ENCODE data around the gene CLSTN2. TPM values are rescaled to one million over a fixed set of nuclear protein-coding genes. Genes with fewer than 3 reads are reported as not detected.

The CLSTN2 gene
- total RNA-seq, 1 experiment from 2014 or later: 0.02 TPM

DNA sequence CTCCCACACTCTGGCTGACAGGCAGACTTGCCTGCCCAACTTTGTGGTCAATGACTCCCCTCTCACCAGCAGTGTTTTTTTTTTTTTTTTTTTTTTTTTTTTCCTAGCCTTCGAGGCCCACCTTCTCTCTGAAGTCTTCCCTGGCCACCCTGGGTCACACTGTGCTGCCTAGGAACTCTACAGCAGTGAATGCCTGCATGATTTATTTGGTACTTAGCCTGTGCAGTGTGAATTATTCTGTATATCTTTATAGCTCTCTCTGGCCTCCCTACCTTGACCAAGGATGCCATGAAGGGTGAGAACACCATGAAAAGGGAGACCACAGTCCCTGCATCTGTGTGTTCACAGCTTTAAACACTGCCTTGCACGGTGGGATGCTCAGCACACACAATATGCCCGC lies 141.6 kb downstream of the CLSTN2 start:
- no peak for ATAC-seq
- ChIA-PET RAD21 (ENCODE audit: low non-redundant PET in 1 of 2, low total read pairs in 2 of 2, uncharacterized antibody in 2 of 2, unreplicated experiment in 2 of 2) (no interaction called here), CTCF (no interaction called here), POLR2A (no interaction called here)
- H3K36me3 ChIP-seq (ENCODE audit: control insufficient read depth in 1 of 2, insufficient read depth in 2 of 2, low read length in 2 of 2): no peaks in the 10 kb centered on the region
- no peaks in the 10 kb centered on the region for H3K9me3 ChIP-seq (ENCODE audit: control insufficient read depth in 1 of 2, insufficient read depth in 1 of 2, low read depth in 1 of 2, low read length in 2 of 2)
- no peak for TF ChIP-seq POLR2AphosphoS5 (IDR thresholded peaks at IDR 0.05; ENCODE audit: low read depth, low read length)
- no peak for TF ChIP-seq ZNF274 (IDR thresholded peaks at IDR 0.05; ENCODE audit: low read depth, low read length)
- TF ChIP-seq, protein P1, sequence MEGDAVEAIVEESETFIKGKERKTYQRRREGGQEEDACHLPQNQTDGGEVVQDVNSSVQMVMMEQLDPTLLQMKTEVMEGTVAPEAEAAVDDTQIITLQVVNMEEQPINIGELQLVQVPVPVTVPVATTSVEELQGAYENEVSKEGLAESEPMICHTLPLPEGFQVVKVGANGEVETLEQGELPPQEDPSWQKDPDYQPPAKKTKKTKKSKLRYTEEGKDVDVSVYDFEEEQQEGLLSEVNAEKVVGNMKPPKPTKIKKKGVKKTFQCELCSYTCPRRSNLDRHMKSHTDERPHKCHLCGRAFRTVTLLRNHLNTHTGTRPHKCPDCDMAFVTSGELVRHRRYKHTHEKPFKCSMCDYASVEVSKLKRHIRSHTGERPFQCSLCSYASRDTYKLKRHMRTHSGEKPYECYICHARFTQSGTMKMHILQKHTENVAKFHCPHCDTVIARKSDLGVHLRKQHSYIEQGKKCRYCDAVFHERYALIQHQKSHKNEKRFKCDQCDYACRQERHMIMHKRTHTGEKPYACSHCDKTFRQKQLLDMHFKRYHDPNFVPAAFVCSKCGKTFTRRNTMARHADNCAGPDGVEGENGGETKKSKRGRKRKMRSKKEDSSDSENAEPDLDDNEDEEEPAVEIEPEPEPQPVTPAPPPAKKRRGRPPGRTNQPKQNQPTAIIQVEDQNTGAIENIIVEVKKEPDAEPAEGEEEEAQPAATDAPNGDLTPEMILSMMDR (IDR thresholded peaks at IDR 0.05 in 2 of 3, conservative IDR thresholded peaks at IDR 0.05 in 1 of 3; ENCODE audit: borderline replicate concordance in 1 of 3, insufficient read depth in 1 of 3, low read depth in 2 of 3, low read length in 2 of 3): no peak
- TF ChIP-seq CEBPB (IDR thresholded peaks at IDR 0.05; ENCODE audit: low read depth): no peak
- no peak for TF ChIP-seq SRF (IDR thresholded peaks at IDR 0.05; ENCODE audit: low read depth)
- H3K9me2 ChIP-seq (ENCODE audit: insufficient read depth): no peaks in the 10 kb centered on the region
- H4K20me1 ChIP-seq (ENCODE audit: insufficient read depth): no peaks in the 10 kb centered on the region
- H2AFZ ChIP-seq (ENCODE audit: low read depth, low read length, poor library complexity, severe bottlenecking): no peak overlapping the region
- DNase-seq (ENCODE audit: low read depth, low spot score): no peak
- no TSS peak for BruUV-seq (replicated peaks)
- no peaks in the 10 kb centered on the region for H3K4me1 ChIP-seq (ENCODE audit: control insufficient read depth in 1 of 2, insufficient read depth in 2 of 2, low read length in 2 of 2)
- no peaks in the 10 kb centered on the region for H3K79me2 ChIP-seq (ENCODE audit: insufficient read depth, low read length)
- intact Hi-C loops (cut with micrococcal nuclease): no loop called here
- H3K4me3 ChIP-seq (replicated peaks in 1 of 2; ENCODE audit: low read depth in 1 of 2, low read length in 2 of 2): no peak overlapping the region
- peaks cover 39% of the 10 kb centered on the region for H3K27me3 ChIP-seq (ENCODE audit: insufficient read depth, low read length)
- no peak overlapping the region for H3K4me2 ChIP-seq (ENCODE audit: low read length)
- H3K27ac ChIP-seq (ENCODE audit: low read depth, low read length): no peak overlapping the region
- no peak overlapping the region for H3K9ac ChIP-seq (ENCODE audit: low read length)

DNA sequence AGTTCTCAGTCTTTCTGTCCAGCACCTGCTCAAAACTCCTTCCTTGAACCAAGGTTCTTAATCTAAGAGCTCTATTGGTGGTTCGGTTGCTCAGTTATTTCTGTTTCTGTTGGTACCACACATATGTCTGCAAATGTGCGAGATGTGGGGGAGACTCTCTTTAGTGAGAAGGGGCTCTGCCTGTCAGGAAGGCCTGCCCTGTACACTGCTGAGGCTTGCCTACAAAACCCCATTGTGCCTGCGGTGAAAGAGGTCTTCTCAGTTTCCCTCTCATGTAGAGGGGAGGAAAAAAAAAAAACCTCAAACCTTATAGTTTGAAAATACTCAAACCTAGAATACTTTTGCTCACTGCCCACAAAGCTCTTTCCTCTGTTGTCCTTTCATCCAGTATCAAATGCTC lies 142.4 kb downstream of the CLSTN2 start:
- no peaks in the 10 kb centered on the region for H3K36me3 ChIP-seq (ENCODE audit: control insufficient read depth in 1 of 2, insufficient read depth in 2 of 2, low read length in 2 of 2)
- peaks cover 40% of the 10 kb centered on the region for H3K27me3 ChIP-seq (ENCODE audit: insufficient read depth, low read length)
- no peaks in the 10 kb centered on the region for H3K79me2 ChIP-seq (ENCODE audit: insufficient read depth, low read length)
- H3K9me2 ChIP-seq (ENCODE audit: insufficient read depth): no peaks in the 10 kb centered on the region
- no peaks in the 10 kb centered on the region for H3K4me1 ChIP-seq (ENCODE audit: control insufficient read depth in 1 of 2, insufficient read depth in 2 of 2, low read length in 2 of 2)
- H3K4me2 ChIP-seq (ENCODE audit: low read length): no peak overlapping the region
- intact Hi-C loops (cut with micrococcal nuclease): no loop called here
- no peak overlapping the region for H2AFZ ChIP-seq (ENCODE audit: low read depth, low read length, poor library complexity, severe bottlenecking)
- BruUV-seq (replicated peaks): no TSS peak
- H3K4me3 ChIP-seq (replicated peaks in 1 of 2; ENCODE audit: low read depth in 1 of 2, low read length in 2 of 2): no peak overlapping the region
- no peak for ATAC-seq
- ChIA-PET RAD21 (ENCODE audit: low non-redundant PET in 1 of 2, low total read pairs in 2 of 2, uncharacterized antibody in 2 of 2, unreplicated experiment in 2 of 2) (no interaction called here), CTCF (no interaction called here), POLR2A (no interaction called here)
- DNase-seq (ENCODE audit: low read depth, low spot score): no peak
- H3K9ac ChIP-seq (ENCODE audit: low read length): no peak overlapping the region
- no peaks in the 10 kb centered on the region for H4K20me1 ChIP-seq (ENCODE audit: insufficient read depth)
- no peak overlapping the region for H3K27ac ChIP-seq (ENCODE audit: low read depth, low read length)
- H3K9me3 ChIP-seq (ENCODE audit: control insufficient read depth in 1 of 2, insufficient read depth in 1 of 2, low read depth in 1 of 2, low read length in 2 of 2): no peaks in the 10 kb centered on the region
- TF ChIP-seq EZH2 (IDR thresholded peaks at IDR 0.05) (no peak), FOSL1 (IDR thresholded peaks at IDR 0.05; ENCODE audit: low read depth) (no peak), ELF1 (IDR thresholded peaks at IDR 0.05; ENCODE audit: borderline replicate concordance, low read depth) (no peak), JUND (IDR thresholded peaks at IDR 0.05) (no peak), SIN3A (IDR thresholded peaks at IDR 0.05; ENCODE audit: low read depth) (no peak), RAD21 (IDR thresholded peaks at IDR 0.05; ENCODE audit: low read depth) (no peak)
- TF ChIP-seq, protein P2, sequence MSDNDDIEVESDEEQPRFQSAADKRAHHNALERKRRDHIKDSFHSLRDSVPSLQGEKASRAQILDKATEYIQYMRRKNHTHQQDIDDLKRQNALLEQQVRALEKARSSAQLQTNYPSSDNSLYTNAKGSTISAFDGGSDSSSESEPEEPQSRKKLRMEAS (IDR thresholded peaks at IDR 0.05): no peak
- TF ChIP-seq, protein P1 (IDR thresholded peaks at IDR 0.05 in 2 of 3, conservative IDR thresholded peaks at IDR 0.05 in 1 of 3; ENCODE audit: borderline replicate concordance in 1 of 3, insufficient read depth in 1 of 3, low read depth in 2 of 3, low read length in 2 of 3): no peak
- TF ChIP-seq, protein P3, sequence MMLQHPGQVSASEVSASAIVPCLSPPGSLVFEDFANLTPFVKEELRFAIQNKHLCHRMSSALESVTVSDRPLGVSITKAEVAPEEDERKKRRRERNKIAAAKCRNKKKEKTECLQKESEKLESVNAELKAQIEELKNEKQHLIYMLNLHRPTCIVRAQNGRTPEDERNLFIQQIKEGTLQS (IDR thresholded peaks at IDR 0.05): no peak
- TF ChIP-seq, protein P4, sequence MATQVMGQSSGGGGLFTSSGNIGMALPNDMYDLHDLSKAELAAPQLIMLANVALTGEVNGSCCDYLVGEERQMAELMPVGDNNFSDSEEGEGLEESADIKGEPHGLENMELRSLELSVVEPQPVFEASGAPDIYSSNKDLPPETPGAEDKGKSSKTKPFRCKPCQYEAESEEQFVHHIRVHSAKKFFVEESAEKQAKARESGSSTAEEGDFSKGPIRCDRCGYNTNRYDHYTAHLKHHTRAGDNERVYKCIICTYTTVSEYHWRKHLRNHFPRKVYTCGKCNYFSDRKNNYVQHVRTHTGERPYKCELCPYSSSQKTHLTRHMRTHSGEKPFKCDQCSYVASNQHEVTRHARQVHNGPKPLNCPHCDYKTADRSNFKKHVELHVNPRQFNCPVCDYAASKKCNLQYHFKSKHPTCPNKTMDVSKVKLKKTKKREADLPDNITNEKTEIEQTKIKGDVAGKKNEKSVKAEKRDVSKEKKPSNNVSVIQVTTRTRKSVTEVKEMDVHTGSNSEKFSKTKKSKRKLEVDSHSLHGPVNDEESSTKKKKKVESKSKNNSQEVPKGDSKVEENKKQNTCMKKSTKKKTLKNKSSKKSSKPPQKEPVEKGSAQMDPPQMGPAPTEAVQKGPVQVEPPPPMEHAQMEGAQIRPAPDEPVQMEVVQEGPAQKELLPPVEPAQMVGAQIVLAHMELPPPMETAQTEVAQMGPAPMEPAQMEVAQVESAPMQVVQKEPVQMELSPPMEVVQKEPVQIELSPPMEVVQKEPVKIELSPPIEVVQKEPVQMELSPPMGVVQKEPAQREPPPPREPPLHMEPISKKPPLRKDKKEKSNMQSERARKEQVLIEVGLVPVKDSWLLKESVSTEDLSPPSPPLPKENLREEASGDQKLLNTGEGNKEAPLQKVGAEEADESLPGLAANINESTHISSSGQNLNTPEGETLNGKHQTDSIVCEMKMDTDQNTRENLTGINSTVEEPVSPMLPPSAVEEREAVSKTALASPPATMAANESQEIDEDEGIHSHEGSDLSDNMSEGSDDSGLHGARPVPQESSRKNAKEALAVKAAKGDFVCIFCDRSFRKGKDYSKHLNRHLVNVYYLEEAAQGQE (IDR thresholded peaks at IDR 0.05; ENCODE audit: low read depth): no peak

Data from HCT116 (cell line).